ENCODE results near the gene PLA2G12A.

The PLA2G12A gene

DNA sequence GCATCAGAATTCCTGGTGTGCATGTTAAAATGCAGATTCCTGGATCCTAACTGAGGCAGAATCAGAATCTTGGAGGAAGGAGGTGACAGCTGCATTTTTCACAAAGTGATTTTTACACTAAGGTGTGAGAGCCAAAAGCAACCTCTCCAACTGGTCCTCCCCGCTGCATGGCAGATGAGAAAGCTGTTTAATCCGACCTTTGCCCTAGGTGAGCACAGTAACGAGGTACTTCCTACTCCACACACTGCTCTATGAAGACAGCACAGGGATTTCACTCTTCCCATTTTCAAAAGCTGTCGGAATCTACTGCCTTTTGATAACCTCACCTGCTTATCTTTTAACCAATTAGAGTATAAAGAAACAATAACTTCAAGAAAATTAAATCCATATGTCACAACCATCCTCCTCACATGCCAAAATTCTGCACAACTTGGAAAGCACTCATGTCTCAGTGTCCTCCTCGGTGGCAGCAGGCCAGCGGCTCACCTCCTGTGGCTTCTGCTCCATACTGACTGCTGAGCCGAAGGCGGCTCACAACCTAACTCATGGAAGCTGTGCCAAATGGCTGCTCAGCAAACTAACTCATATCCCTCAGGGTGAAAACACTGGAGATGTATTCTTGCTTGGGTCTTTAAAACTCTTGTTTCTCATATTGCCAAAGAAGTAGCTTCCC lies 30.2 kb downstream of the PLA2G12A start:
- no peak overlapping the region for H3K27ac ChIP-seq
- no peak for TF ChIP-seq CTCF (IDR thresholded peaks at IDR 0.05; ENCODE audit: low read depth, low read length, missing control alignments)
- no peaks in the 10 kb centered on the region for H3K27me3 ChIP-seq (replicated peaks)
- no peak for DNase-seq
- H3K4me3 ChIP-seq (ENCODE audit: low read depth, low read length) = no peak overlapping the region
- no peaks in the 10 kb centered on the region for H3K36me3 ChIP-seq (replicated peaks)
- in situ Hi-C loops (cut with HindIII; ENCODE audit: low pct_ligation_motif_present, low sequenced_read_pairs) = no loop called here

DNA sequence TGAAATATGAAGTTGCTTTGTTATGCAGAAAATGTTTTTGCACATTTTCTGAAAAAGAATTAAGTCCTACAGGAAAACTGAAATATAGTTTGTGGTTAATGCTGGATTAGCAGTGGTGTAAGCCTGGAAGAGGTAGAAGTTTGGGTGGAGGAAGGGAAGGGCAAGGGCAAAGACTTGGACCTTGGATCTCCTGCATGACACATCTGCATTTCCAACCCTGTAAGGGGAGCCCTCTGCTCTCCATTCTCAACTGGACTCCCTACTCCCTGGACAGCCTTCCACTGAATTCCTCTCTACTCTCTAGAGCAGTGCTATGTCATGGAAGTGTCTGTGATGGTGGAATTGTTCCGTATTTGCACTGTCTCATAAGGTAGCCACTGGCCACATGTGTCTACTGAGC lies 31.2 kb downstream of the PLA2G12A start:
- no peak for TF ChIP-seq CTCF (IDR thresholded peaks at IDR 0.05; ENCODE audit: low read depth, low read length, missing control alignments)
- no peaks in the 10 kb centered on the region for H3K27me3 ChIP-seq (replicated peaks)
- in situ Hi-C loops (cut with HindIII; ENCODE audit: low pct_ligation_motif_present, low sequenced_read_pairs) = no loop called here
- H3K36me3 ChIP-seq (replicated peaks) = no peaks in the 10 kb centered on the region
- DNase-seq = no peak
- H3K4me3 ChIP-seq (ENCODE audit: low read depth, low read length) = no peak overlapping the region
- no peak overlapping the region for H3K27ac ChIP-seq

GRCh38 chr4:109691411-109691920 lies 38.4 kb downstream of the PLA2G12A start:
- DNase-seq = no peak
- peaks cover 7% of the 10 kb centered on the region for H3K36me3 ChIP-seq (replicated peaks)
- in situ Hi-C loops (cut with HindIII; ENCODE audit: low pct_ligation_motif_present, low sequenced_read_pairs) = no loop called here

DNA sequence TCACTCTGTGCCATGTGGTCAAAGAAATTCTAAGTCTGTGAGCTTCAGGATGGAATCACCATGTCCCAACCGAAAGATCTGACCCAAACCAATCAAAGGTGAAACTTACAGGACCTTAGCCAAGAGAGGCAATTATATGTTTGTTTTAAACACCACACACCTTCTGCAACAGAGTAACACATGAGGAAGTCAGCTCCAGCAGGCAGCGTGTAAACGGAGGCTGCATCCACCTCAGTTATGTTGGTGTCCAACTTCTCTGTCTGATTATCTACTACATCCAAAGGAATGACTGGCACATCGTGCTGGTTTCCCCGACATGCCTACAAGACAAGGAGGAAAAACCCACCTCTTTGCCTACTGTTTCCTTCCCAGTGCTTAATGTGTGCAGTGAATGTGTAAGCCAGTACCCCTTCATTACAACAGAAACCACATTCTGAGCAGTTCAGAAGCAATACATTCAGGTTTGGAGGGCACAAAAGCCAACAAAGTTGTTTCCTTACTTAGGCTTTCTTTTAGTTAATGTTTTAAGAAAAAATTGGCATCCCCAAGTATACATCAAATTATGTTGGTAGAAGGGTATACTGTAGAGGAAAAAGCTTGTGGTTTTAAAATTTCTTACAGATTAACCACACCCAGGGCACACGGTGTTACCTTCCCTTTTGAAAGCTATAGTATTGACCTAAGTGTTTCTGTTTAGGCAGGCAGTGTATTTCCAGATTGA lies 39.0 kb downstream of the PLA2G12A start:
- Histone ChIP-seq H3K27ac (no peak overlapping the region), H3K4me3 (ENCODE audit: low read depth, low read length) (no peak overlapping the region), H3K27me3 (replicated peaks) (no peaks in the 10 kb centered on the region), H3K36me3 (replicated peaks) (peaks cover 7% of the 10 kb centered on the region)
- no peak for TF ChIP-seq CTCF (IDR thresholded peaks at IDR 0.05; ENCODE audit: low read depth, low read length, missing control alignments)
- DNase-seq = no peak
- in situ Hi-C loops (cut with HindIII; ENCODE audit: low pct_ligation_motif_present, low sequenced_read_pairs) = no loop called here

More at GRCh38 chr4:109691411-109691920, 38.4 kb downstream of the PLA2G12A start:
- Histone ChIP-seq H3K27ac (no peak overlapping the region), H3K27me3 (replicated peaks) (no peaks in the 10 kb centered on the region), H3K4me3 (ENCODE audit: low read depth, low read length) (no peak overlapping the region)
- TF ChIP-seq CTCF (IDR thresholded peaks at IDR 0.05; ENCODE audit: low read depth, low read length, missing control alignments) = no peak

DNA sequence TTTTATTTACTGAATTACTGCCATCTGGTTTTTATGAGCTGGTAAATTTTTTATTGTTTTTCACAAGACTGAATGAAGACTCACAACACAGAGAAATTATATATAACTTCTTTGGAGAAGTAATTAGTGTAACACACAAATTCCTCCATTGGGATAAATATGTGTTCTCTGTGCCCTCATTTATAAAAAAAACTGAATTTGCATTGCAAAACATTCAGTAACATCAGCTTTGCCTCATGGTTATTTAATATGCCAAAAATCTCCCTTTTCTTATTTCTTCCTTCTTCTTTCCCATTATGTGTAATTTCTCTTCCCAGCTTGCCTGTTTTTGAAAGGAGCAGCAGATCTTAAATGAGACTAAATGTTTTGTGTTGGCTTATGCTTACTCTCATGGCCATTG lies 45.1 kb downstream of the PLA2G12A start:
- no peak for TF ChIP-seq CTCF (IDR thresholded peaks at IDR 0.05; ENCODE audit: low read depth, low read length, missing control alignments)
- no peak for DNase-seq
- Histone ChIP-seq H3K27me3 (replicated peaks) (no peaks in the 10 kb centered on the region), H3K36me3 (replicated peaks) (no peaks in the 10 kb centered on the region), H3K27ac (no peak overlapping the region), H3K4me3 (ENCODE audit: low read depth, low read length) (no peak overlapping the region)
- in situ Hi-C loops (cut with HindIII; ENCODE audit: low pct_ligation_motif_present, low sequenced_read_pairs) = no loop called here

Measured in brain microvascular endothelial cell (primary cell).